Thyroid gland (tissue), 4 donors: ENCODE results near the gene BEAN1.

Source experiments
- POLR2A ChIP-seq, 2 donors: fragments of 450-650 bp; IDR thresholded peaks; one replicate each; pipeline ENCODE4 v1.6.1; 2017; ENCODE audit warnings: antibody characterized with exemption in 2 of 2, mild to moderate bottlenecking in 2 of 2, moderate library complexity in 1 of 2
- TF ChIP-seq, protein P1 (sequence below), 6 experiments: fragments of 200-600 bp in 3 of 6; fragments of 450-650 bp in 3 of 6; sonication (generic) in 3 of 6; IDR thresholded peaks; one replicate each; pipeline ENCODE4 v1.5.1; 2016 to 2019; ENCODE audit warnings: antibody characterized with exemption in 6 of 6, mild to moderate bottlenecking in 2 of 6, inconsistent platforms in 1 of 6, moderate library complexity in 1 of 6

DNA sequence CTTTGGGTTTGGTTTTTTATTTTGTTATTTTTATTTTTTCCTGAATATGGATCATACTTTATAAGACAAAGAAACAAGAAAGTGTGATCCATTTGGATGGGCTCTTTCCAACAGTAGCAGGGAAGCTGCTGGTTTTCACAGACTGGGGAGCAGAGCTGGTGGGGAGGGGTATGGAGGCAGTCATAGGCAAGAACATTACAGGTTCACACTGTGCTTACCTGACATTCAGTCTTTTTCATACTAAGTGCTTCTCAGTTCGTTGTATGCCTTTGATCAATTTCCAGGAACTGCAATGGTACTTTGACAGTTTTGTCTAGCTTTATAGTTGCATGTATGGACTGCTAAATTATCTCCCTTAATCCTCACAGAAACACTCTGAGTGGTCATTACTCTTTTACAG lies 27.7 kb downstream of the BEAN1 start:
- TF ChIP-seq, protein P1, sequence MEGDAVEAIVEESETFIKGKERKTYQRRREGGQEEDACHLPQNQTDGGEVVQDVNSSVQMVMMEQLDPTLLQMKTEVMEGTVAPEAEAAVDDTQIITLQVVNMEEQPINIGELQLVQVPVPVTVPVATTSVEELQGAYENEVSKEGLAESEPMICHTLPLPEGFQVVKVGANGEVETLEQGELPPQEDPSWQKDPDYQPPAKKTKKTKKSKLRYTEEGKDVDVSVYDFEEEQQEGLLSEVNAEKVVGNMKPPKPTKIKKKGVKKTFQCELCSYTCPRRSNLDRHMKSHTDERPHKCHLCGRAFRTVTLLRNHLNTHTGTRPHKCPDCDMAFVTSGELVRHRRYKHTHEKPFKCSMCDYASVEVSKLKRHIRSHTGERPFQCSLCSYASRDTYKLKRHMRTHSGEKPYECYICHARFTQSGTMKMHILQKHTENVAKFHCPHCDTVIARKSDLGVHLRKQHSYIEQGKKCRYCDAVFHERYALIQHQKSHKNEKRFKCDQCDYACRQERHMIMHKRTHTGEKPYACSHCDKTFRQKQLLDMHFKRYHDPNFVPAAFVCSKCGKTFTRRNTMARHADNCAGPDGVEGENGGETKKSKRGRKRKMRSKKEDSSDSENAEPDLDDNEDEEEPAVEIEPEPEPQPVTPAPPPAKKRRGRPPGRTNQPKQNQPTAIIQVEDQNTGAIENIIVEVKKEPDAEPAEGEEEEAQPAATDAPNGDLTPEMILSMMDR (IDR thresholded peaks at IDR 0.05): no peak
- TF ChIP-seq POLR2A (IDR thresholded peaks at IDR 0.05): no peak
